ENCODE measurements around the gene PTEN.

The PTEN gene

DNA sequence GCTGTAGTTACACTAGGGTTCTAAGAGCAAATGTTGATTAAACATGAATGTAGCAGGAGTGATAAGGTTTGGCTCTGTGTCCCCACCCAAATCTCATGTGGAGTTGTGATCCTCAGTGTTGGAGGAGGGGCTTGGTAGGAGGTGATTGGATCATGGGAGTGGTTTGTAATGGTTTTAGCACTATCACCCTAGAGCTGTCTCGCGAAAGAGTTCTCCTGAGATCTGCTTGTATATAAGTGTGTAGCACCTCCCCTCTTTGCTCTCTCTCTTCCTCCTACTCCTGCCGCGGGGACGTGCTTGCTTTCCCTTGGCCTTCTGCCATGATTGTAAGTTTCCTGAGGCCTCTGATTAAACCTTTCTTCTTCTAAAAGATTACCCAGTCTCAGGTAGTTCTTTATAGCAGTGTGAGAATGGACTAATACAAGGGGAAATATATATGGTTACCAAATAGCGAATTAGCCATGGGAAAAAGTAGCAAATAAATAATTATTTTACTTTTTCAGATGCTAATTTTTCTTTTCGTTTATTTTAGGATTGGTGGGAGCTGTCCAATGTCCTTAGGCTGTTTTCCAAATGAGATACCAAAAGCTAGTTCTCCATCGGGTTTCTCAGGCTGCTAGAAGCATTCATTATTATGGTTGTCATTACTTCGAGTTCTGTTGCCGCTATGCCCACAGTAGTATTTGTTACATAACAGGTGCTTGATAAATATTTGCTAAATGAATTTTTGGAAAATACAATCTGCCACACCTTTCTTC is 58.7 kb downstream of the PTEN start (continued):
- TF ChIP-seq ZNF132 (tag by site-specific recombination; IDR thresholded peaks at IDR 0.05; ENCODE audit: borderline replicate concordance), result no peak
- TF ChIP-seq, protein P1, sequence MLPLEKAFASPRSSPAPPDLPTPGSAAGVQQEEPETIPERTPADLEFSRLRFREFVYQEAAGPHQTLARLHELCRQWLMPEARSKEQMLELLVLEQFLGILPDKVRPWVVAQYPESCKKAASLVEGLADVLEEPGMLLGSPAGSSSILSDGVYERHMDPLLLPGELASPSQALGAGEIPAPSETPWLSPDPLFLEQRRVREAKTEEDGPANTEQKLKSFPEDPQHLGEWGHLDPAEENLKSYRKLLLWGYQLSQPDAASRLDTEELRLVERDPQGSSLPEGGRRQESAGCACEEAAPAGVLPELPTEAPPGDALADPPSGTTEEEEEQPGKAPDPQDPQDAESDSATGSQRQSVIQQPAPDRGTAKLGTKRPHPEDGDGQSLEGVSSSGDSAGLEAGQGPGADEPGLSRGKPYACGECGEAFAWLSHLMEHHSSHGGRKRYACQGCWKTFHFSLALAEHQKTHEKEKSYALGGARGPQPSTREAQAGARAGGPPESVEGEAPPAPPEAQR (tag by site-specific recombination; IDR thresholded peaks at IDR 0.05), result no peak
- peak; percentile 94 for TF ChIP-seq MZF1 (tag by site-specific recombination; IDR thresholded peaks at IDR 0.05; ENCODE audit: borderline replicate concordance)
- no peak for TF ChIP-seq ZNF629 (tag by site-specific recombination; IDR thresholded peaks at IDR 0.05)
- no peak for TF ChIP-seq ZFP3 (tag by site-specific recombination; IDR thresholded peaks at IDR 0.05; ENCODE audit: low read depth)
- no peak for TF ChIP-seq ZNF473 (tag by site-specific recombination; IDR thresholded peaks at IDR 0.05)
- 0 out of 2 replicates have a peak, but pooled peaks have one; percentile 29 for TF ChIP-seq ZXDB (tag by site-specific recombination; IDR thresholded peaks at IDR 0.05)
- TF ChIP-seq INSM2 (tag by site-specific recombination; IDR thresholded peaks at IDR 0.05), result no peak
- no peak for TF ChIP-seq ZBTB44 (tag by site-specific recombination; IDR thresholded peaks at IDR 0.05)
- TF ChIP-seq, protein P2, sequence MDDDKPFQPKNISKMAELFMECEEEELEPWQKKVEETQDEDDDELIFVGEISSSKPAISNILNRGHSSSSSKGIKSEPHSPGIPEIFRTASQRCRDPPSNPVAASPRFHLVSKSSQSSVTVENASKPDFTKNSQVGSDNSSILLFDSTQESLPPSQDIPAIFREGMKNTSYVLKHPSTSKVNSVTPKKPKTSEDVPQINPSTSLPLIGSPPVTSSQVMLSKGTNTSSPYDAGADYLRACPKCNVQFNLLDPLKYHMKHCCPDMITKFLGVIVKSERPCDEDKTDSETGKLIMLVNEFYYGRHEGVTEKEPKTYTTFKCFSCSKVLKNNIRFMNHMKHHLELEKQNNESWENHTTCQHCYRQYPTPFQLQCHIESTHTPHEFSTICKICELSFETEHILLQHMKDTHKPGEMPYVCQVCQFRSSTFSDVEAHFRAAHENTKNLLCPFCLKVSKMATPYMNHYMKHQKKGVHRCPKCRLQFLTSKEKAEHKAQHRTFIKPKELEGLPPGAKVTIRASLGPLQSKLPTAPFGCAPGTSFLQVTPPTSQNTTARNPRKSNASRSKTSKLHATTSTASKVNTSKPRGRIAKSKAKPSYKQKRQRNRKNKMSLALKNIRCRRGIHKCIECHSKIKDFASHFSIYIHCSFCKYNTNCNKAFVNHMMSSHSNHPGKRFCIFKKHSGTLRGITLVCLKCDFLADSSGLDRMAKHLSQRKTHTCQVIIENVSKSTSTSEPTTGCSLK (tag by site-specific recombination; IDR thresholded peaks at IDR 0.05), result no peak
- no peak for TF ChIP-seq RBAK (tag by site-specific recombination; IDR thresholded peaks at IDR 0.05)
- no peak for TF ChIP-seq ZNF366 (tag by site-specific recombination; conservative IDR thresholded peaks at IDR 0.05)
- TF ChIP-seq HOXA7 (CRISPR knock-in tag; IDR thresholded peaks at IDR 0.05; ENCODE audit: borderline replicate concordance), result no peak
- TF ChIP-seq FEZF1 (tag by site-specific recombination; IDR thresholded peaks at IDR 0.05), result no peak
- TF ChIP-seq SP2 (tag by site-specific recombination; IDR thresholded peaks at IDR 0.05), result no peak
- TF ChIP-seq, protein P3, sequence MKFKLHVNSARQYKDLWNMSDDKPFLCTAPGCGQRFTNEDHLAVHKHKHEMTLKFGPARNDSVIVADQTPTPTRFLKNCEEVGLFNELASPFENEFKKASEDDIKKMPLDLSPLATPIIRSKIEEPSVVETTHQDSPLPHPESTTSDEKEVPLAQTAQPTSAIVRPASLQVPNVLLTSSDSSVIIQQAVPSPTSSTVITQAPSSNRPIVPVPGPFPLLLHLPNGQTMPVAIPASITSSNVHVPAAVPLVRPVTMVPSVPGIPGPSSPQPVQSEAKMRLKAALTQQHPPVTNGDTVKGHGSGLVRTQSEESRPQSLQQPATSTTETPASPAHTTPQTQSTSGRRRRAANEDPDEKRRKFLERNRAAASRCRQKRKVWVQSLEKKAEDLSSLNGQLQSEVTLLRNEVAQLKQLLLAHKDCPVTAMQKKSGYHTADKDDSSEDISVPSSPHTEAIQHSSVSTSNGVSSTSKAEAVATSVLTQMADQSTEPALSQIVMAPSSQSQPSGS (tag by site-specific recombination; IDR thresholded peaks at IDR 0.05; ENCODE audit: low read depth), result no peak
- no peak for TF ChIP-seq ZNF544 (tag by site-specific recombination; IDR thresholded peaks at IDR 0.05)
- TF ChIP-seq ZNF174 (tag by site-specific recombination; IDR thresholded peaks at IDR 0.05), result no peak
- TF ChIP-seq SETDB1 (IDR thresholded peaks at IDR 0.05; ENCODE audit: insufficient read length, low read length), result peak; percentile 35
- TF ChIP-seq ZNF140 (tag by site-specific recombination; IDR thresholded peaks at IDR 0.05), result no peak
- no peak for TF ChIP-seq YY1 (tag by site-specific recombination; IDR thresholded peaks at IDR 0.05)
- TF ChIP-seq MEIS1 (CRISPR knock-in tag; IDR thresholded peaks at IDR 0.05; ENCODE audit: borderline replicate concordance), result no peak
- no peak for TF ChIP-seq ZNF416 (tag by site-specific recombination; IDR thresholded peaks at IDR 0.05)
- no peak for TF ChIP-seq ZFHX2 (tag by site-specific recombination; conservative IDR thresholded peaks at IDR 0.05)
- TF ChIP-seq ZBTB26 (tag by site-specific recombination; optimal IDR thresholded peaks at IDR 0.05), result peak; percentile 11
- TF ChIP-seq ZNF645 (tag by site-specific recombination; IDR thresholded peaks at IDR 0.05), result no peak

All from HEK293 (cell line).